Lung (tissue), 12 donors: Measurements from ENCODE around the gene RAPGEF1. TPM values are rescaled to one million over a fixed set of nuclear protein-coding genes. Genes with fewer than 3 reads are reported as not detected.

Experiments used
- ATAC-seq: fragments of 200-7000 bp; cut with Tn5 transposase; one replicate; pipeline ENCODE4 v1.9.1; 2020; ENCODE audit warnings: moderate number of reproducible peaks; ENCODE audit not compliant: insufficient read depth, low FRiP score
- DNase-seq, 3 donors: peaks; one replicate each; pipeline ENCODE4 v3.0.0-alpha.2; 2013 to 2017
- H3K27ac ChIP-seq, 2 donors: one replicate each; pipeline ENCODE4 v1.5.1; 2013; ENCODE audit warnings: mild to moderate bottlenecking in 2 of 2, moderate library complexity in 2 of 2, control low read depth in 1 of 2, inconsistent platforms in 1 of 2, low read depth in 1 of 2, low read length in 1 of 2
- H3K27me3 ChIP-seq, 3 donors: one replicate each; pipeline ENCODE4 v1.5.1; 2013; ENCODE audit warnings: low read length in 2 of 3; ENCODE audit not compliant: control insufficient read depth in 3 of 3, insufficient read depth in 3 of 3
- H3K36me3 ChIP-seq, 4 donors: one replicate each; pipeline ENCODE4 v1.5.1; 2013; ENCODE audit warnings: low read length in 4 of 4, mild to moderate bottlenecking in 1 of 4, moderate library complexity in 1 of 4; ENCODE audit not compliant: control insufficient read depth in 4 of 4, insufficient read depth in 4 of 4
- H3K4me1 ChIP-seq, 5 donors: one replicate each; pipeline ENCODE4 v1.5.1; 2013; ENCODE audit warnings: low read length in 5 of 5, mild to moderate bottlenecking in 2 of 5, moderate library complexity in 1 of 5; ENCODE audit not compliant: control insufficient read depth in 5 of 5, insufficient read depth in 5 of 5
- H3K4me3 ChIP-seq: one replicate; pipeline ENCODE4 v1.5.1; 2013; ENCODE audit warnings: mild to moderate bottlenecking, control low read depth, moderate library complexity
- H3K9ac ChIP-seq, 2 donors: one replicate each; pipeline ENCODE4 v1.5.1; 2013; ENCODE audit warnings: low read length in 2 of 2, control low read depth in 1 of 2; ENCODE audit not compliant: insufficient read depth in 1 of 2
- H3K9me3 ChIP-seq, 4 donors: one replicate each; pipeline ENCODE4 v1.5.1; 2013; ENCODE audit warnings: low read length in 3 of 4, mild to moderate bottlenecking in 1 of 4, moderate library complexity in 1 of 4; ENCODE audit not compliant: control insufficient read depth in 4 of 4, insufficient read depth in 3 of 4
- CTCF ChIP-seq: IDR thresholded peaks from 2 replicates; pipeline ENCODE4 v1.5.1; 2012; ENCODE audit warnings: mild to moderate bottlenecking; ENCODE audit errors: control extremely low read depth, extremely low read depth
- WGBS, 2 donors: extraction: QIAGEN DNeasy Blood & Tissue Kit; methylation state at CpG; one replicate each; pipeline ENCODE4 v1.1.7; 2013; 5-methylcytosine and 5-hydroxymethylcytosine counted together
- polyA plus RNA-seq, 2 donors: library from polyadenylated mRNA; stranded (reverse); fragments of 200-250 nt; gene quantifications; one replicate each; pipeline ENCODE4 v1.2.1, GENCODE V29; 2013
- total RNA-seq, 2 donors: library from RNA; depleted of rRNA in 1 of 2; stranded (reverse); fragments of >200 nt in 1 of 2; gene quantifications; one replicate each; pipeline ENCODE4 v1.2.1, GENCODE V29; 2014 to 2021
- donor health status: control.
- donor health status: control.
- donor health status: Bipolar disorder and iron deficiency.
- donor health status: healthy.
- donor health status: DM: yes; HTN: yes; CAD: no.

RAPGEF1 gene
- total and polyA plus RNA-seq, 4 donors: 38.9 to 134 (median 55.1) TPM

- DNase-seq: no peak
- TF ChIP-seq CTCF: no peak
Measured at GRCh38 chr9:131582056-131582455, 157.8 kb downstream of the RAPGEF1 start.

GRCh38 chr9:131580358-131580757 lies 159.5 kb downstream of the RAPGEF1 start:
- Histone ChIP-seq H3K4me3 (no peak overlapping the region), H3K4me1 (no peaks in the 10 kb centered on the region), H3K27me3 (no peaks in the 10 kb centered on the region), H3K9me3 (no peaks in the 10 kb centered on the region), H3K27ac (no peak overlapping the region), H3K9ac (no peak overlapping the region), H3K36me3 (peaks cover 19 to 83% (median 24%) of the 10 kb centered on the region in 4 donors)
- DNase-seq (no peak), ATAC-seq (no peak)
- TF ChIP-seq CTCF: no peak
- 96 to 97% methylated on average over 9 of the region's 9 CpGs for WGBS, 2 donors

More at GRCh38 chr9:131582056-131582455, 157.8 kb downstream of the RAPGEF1 start:
- no peaks in the 10 kb centered on the region for H3K4me1 ChIP-seq
- no peak overlapping the region for H3K9ac ChIP-seq
- ATAC-seq: no peak
- no peaks in the 10 kb centered on the region for H3K9me3 ChIP-seq
- H3K27ac ChIP-seq: no peak overlapping the region
- no peak overlapping the region for H3K4me3 ChIP-seq
- no peaks in the 10 kb centered on the region for H3K27me3 ChIP-seq
- WGBS, 2 donors: 93 to 94% methylated on average over 10 of the region's 10 CpGs
- H3K36me3 ChIP-seq: peaks cover 19 to 74% (median 23%) of the 10 kb centered on the region in 4 donors

GRCh38 chr9:131579789-131580211 lies 160.1 kb downstream of the RAPGEF1 start:
- no peak for DNase-seq
- H3K27ac ChIP-seq: no peak overlapping the region

More at GRCh38 chr9:131579789-131580211, 160.1 kb downstream of the RAPGEF1 start:
- peaks cover 19 to 82% (median 24%) of the 10 kb centered on the region in 4 donors for H3K36me3 ChIP-seq
- TF ChIP-seq CTCF: no peak
- no peaks in the 10 kb centered on the region for H3K9me3 ChIP-seq
- H3K4me1 ChIP-seq: no peaks in the 10 kb centered on the region
- H3K4me3 ChIP-seq: no peak overlapping the region
- no peaks in the 10 kb centered on the region for H3K27me3 ChIP-seq
- WGBS, 2 donors: 87 to 90% methylated on average over 8 of the region's 8 CpGs
- H3K9ac ChIP-seq: no peak overlapping the region
- no peak for ATAC-seq
